Ammon's horn (tissue), 1 donor: ENCODE measurements around the gene EDN3.

Source experiments
- DNase-seq: peaks from one replicate; pipeline ENCODE4 v3.0.0-alpha.2; 2016; ENCODE audit warnings: low spot score

EDN3 gene

DNA sequence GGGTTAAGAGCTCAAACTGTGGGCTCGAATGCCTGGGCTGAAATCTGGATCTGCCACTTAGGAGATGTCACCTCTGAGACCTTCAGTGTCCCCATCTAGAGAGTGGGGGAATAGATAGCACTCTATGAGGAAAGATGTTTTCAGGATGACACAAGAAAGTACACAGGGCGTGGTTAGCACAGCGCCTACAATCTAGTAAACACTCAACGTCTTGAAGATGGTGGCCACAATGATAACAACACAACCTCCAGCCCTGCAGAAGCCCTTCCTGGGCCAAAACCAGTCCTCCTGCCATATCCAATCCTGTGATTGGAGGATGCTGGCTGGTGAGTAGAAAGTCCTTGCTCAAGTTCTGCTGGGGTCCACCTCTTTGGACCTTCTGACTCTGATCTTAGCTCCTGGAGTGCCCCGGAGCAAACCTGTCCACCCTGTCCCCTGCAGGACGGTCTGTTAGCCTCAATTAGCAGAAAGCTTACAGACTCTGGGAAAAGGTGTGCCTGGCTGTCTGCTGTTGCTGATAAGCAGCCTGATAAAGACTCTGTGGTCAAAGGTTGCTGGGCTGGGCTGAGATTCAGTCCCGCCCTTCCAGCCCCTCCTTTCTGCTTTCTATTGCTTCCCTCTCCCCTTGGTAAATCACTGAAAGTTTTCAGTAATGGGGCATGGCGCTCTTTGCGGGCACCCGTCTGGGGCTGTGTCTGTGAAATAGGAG lies 8.2 kb downstream of the EDN3 start:
- DNase-seq = no peak

DNA sequence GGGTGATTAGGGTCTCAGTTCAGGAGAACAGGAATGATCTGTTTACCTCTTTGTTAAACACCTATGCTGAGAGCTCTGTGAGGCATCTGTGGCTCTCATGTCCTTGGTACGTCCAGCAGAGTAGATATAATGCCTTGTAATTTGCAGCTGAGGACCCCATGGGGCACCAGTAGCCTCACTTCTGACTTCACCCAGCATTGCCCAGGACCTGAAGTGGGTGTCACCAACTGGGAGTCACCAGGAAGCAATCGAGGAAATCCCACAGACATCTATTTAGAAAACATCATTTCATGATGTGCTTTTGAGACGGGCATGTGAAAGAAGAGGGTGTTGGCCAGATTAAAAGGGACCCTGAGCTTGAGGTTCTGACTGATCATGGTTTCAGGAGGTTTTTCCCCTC lies 8.8 kb downstream of the EDN3 start:
- no peak for DNase-seq

DNA sequence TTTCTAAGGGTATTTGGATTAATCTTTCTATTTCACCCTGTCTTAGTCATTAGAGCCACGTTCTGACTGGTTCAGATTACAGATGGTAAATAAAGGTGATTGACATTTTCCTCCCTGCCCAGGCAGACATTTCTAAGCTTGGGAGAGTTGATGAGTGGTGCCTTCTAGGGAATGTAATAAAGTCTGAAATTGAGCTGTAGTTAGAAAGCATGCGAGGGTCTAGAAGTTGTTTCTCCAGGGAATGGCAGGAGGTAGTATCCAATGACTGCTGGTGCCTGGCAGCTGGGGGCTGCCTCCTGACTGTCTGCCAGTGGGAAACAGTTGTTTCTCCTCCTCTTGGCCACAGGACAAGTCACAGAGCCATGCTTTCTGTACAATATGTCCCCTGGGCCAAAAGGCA lies 14.6 kb downstream of the EDN3 start:
- no peak for DNase-seq

DNA sequence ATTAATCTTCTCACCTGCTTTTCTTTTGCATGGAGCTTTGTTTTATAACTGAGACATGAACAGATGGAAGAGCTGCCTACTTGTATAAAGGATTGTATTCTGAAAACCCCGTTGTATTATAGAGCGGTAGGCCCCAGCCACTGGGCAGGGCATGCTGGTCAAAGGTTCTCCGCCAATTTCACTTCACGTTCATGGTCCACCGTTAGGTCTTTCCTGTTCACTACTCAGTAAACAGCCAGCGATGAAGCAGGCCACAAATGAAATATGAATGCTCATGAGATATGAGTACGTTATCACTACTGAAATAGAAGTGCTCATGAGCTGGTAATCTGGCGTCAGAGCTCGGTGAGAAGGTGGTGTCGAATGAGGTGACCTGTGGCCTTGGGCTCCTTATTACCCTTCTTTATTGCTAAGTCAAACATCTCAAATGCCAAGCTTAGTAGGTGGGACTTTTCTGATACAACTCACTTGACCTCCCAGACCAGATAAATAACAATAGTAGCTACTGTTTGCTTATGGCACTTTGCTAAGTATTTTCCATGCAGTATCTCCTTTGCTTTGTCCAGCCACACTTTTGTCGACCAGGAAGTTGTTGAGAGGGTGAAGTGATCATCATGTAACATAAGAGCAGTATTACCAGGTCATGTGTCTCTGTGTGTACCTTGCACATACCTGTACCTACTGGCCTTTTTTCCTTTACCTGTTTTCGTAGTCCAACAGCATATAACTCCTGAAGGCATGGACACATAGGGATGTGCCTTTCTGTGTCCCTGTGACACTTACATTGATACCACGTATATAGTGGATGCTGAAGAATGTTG lies 16.7 kb downstream of the EDN3 start:
- DNase-seq = no peak

DNA sequence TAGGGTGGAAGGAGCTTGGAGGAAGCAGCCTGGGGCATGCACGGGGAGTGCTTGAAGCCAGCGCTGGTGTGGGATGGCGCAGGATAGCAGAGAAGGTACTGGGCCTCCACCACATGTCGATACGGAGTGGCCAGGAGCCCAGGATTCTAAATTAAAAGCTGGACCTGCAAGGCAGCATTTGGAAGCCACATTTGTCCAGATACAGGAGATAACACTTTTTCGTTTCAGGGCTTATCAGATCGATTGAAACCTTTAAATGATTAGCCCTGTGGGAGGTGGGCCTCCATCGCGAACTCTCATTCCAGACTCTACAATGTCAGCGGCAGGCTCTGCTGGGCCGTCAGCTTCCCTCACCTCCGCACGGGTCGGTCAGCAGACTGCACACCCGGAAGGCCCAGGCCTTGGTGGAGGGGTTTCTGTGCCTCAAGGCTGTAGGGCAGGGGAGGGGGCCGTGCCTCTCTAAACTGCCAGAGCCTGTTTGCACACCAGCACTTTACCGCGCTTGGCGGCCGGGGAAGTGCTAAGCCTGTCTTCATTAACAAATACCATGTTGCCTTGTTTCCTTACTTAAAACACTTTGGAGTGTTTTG lies 17.9 kb downstream of the EDN3 start:
- no peak for DNase-seq

DNA sequence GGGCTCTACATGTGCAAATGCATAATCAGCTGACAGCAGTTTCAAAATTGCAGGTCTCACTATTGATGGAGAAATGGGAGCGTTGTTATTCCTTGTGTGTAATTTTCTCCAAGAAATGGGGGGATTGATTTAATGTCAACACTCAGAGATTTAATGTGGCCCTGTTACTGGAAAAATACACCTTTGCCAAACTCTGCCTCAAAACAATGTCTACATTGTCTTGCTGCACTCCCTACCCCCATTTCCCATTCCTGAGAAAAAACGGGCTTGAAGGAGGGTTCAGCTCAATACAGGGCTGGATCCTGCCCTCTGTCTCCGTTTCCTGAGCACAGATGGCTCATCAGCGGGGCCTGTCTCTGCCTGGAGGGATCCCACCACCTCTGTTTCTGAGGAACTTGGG lies 18.4 kb downstream of the EDN3 start:
- DNase-seq = no peak

DNA sequence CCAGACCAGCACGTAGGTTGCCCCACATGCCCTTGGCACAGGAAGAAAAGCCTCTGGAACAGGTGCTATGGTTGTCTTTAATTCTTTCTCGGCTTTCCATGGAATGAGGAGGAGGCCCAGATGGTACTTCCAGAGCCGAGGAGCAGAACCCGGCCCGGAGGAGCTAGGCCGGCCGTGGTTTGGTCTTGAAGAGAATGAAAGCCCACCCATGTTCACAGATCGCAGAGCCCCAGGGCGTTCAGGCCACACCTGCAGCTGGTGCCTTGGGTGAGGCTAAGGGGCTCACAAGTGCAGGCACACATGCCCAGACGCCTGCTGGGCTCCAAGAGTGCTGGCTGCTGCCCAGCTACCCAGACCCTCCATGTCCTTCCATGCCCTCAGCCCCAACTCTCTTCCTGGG lies 20.0 kb downstream of the EDN3 start:
- no peak for DNase-seq

DNA sequence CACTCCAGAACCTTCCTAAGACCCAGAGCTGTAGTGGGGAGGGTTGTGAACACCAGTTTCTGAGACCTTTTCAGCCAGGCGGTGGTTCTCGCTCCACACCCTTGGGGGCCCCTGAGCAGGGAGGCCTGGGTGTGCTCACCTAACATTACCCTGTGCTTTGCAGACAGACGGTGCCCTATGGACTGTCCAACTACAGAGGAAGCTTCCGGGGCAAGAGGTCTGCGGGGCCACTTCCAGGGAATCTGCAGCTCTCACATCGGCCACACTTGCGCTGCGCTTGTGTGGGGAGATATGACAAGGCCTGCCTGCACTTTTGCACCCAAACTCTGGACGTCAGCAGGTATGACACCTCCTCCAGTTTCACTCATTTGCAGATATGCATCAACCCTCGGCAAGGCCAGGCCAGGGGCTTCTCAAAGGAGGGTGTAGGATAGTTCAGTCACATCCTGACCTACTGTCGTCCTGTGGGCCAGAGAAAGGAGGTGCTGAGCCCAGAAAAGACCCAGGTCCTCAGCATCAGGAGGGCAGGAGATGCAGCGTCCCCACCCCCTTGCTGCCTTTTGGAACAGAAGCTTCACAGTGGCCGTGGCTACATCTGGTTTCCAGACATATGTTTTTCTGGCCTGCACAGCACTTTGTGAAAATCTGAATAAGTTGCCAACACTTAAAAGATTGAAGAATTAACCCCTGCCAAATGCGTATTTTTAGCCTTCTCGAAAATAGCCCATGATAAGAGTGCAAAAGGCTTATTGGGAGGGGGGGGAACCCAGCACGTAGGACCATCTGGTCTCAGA lies 20.6 kb downstream of the EDN3 start:
- DNase-seq = no peak

DNA sequence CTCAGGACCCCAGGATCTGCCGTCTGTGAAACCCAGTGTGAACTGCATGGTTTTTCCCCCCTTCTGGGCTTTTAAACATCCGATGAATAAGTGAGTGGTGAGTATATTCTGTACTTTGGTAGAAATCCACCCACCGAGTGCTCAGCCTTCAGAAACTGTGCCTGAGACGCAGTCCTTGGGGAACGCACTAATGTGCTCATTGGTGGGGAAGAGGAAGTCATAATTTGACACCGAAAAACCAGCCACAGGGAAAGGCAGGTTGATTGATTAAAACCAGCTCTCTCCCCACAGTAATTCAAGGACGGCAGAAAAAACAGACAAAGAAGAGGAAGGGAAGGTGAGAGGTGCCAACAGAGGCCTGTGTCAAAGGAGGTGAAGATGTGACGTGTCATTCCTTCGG lies 21.7 kb downstream of the EDN3 start:
- no peak for DNase-seq

DNA sequence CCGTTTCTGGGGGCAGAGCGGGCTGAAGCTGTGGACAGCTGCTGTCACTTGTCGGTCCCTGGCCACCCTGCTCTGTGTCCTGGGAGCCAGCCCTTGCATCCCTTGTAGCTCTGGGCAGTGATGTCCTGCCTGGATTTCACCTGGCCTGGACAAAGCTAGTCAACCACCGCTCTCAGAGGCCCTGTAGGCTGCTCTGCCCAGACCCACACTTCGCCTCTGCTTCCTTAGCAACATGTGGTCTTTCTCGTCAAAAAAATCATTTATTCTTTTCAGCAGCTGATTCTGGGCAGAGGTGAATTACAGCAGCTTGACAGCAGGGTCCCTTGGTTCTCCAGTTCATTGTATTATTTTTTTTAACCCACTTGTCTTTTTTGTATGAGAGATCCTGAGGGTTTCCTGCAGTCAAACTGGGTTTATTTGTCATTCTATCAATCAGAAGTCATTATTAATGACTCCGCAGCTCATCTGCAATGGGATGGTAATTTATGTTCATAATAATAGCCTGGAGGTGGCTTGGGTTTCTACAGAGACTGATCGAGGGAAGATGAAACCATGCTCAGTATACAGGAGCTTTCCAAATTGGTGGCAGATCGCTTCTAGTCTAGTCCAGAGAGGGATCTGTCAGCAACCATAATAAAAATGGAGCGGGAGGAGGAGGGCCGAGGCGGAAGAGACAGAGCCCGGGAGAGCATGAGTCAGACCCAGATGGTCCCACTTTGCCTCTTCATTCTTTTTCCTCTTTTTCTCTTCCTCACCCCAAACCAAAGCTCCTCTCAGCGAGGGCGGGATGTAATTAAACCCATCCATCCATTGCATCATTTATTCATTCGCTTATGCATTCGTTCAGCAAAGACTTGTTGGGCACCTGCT lies 22.4 kb downstream of the EDN3 start:
- peak; percentile 54 for DNase-seq

DNA sequence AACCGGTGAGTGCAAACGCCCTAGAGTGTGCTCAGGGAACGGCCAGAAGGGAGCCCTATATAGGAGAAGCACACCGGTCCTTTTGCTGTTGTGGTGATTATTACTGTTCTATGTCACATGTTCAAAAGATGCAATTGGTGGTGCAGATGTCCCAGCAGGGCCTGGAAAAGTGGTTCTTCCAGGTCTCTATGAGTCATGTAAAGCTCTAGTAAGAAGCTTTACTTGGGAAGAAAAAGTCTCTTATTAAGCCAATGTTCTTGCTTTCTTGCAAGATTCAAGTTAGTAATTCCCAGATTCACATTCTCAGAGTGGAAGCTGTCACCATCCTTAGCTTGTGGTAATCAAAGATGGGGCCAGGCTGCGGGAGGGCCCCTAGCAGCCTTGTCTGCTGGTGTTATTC lies 23.3 kb downstream of the EDN3 start:
- DNase-seq = no peak

DNA sequence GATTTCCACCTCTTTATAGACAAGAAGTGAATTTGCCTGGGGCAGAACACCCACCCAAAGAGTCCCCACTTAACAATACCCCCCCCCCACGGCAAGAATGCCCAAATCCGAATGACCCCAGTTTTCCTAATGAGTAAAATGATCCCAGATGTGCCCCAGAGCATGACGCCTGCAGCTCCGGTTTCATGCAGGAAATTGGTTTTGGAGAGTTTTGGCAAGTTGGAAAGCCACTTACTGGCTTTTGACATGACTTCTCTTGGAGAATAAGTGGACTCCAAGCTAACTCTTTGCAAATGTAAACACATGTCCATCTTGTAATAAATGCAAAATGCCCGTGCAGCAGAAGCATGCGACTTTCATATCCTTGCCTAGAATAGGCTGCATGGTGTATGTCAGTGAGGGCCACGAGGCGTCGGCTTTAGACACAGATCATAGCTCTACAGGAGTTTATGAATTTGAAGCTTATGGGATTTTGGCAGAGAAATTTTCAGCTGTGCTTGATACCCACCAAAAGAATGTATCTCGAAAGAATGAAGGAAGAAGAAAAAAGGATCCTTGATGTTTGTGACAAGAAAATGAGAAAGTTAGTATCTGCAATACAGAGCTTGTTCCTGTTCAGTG lies 24.2 kb downstream of the EDN3 start:
- DNase-seq = no peak

DNA sequence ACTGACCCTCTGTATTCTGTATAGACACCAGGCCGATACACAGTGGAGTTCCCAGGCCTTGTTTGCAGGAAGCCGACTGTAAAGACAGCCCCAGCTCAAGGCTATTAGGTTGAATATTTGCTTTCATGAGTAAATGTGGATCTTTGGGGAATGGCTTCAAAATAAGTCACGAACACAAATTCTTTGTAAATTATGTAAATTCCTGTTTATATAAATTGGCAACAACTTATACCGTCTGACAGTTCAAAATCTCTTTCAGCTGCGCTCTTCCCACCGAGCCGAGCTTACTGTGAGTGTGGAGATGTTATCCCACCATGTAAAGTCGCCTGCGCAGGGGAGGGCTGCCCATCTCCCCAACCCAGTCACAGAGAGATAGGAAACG lies 24.7 kb downstream of the EDN3 start:
- DNase-seq = no peak

DNA sequence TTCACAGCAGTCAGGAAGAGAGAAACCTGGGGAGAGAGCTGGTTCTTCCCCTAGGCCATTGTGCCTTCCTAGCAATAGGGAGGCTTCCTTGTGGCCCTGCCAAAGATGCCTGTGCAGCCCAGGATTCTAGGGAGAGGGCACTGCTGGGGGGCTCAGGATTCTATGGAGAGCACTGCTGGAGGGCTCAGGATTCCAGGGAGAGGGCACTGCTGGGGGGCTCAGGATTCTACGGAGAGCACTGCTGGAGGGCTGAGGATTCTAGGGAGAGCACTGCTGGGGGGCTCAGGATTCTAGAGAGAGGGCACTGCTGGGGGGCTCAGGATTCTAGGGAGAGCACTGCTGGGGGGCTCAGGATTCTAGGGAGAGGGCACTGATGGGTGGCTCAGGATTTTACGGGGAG lies 25.8 kb downstream of the EDN3 start:
- no peak for DNase-seq

DNA sequence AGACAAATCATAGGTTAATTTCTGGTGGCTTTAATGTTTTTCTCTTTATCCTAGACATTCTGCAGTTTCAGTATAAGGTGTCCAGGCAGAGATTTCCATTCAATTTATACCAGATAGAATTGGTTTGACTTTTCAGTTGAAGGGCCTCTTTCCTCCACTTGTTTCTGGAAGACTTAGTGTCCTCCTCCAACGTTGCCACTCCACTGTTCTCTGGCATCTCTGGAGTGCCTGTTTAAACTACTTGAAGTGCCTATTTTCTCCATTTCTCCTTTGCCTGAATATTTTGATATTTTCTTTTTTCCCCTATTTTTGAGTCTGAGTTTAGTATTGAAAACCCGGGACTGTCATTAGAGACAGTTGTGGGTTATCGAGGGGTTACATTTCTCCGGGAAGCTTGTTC lies 27.7 kb downstream of the EDN3 start:
- no peak for DNase-seq

DNA sequence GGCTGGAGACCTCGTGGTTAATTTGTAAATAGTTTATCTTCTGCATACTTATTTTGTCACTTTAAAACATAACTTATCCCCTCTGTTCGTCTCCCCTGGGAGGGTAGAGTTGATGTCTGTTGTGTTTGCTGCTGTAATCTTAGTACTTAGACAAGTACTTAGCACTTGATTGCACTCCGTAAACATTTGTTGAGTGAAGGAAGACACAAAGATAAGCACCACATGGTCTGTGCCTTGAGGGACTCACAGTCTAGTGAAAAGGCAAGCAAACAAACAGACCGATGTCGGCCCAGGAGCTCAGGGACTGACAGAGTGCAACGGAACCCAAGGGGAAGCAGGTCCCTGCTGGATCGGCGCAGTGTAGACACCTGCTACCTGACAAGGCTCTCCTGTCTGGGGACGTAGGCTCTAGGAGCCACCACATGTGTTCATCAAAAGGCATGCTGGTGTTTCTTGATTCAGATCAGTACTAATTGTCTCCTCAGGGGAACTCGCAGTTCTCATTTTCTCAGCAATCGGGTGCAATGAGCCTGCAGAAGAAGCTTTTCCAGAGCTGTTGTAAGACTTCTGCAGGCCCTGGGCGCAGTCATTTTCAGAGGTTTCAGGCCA lies 31.4 kb downstream of the EDN3 start:
- DNase-seq = no peak

DNA sequence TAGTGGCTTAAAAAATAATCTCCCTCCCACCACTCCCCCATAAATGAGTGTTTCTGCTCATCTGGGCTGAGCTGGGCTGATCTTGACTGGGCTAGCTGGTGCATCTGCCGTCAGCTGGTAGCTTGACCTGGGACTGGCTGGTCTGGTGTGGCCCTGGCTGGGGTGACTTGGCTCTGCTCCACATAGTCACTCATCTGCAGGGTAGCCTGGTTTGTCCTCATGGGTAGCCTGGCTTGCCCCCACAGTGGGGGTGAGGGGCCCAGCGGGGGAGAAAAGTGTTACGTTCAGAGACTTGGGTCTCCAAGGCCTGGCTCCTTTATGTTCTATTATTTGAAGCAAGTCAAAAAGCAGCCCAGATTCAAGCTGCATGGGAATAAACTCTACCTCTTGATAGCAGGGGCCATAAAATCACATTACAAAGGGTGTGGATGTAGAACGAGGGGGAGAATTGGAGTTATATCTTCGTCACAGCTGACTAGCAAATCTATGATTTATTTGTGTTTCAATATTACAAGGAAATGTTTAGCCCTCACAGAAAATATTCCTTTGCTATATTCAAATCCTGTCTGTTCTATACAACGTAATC lies 32.9 kb downstream of the EDN3 start:
- no peak for DNase-seq

DNA sequence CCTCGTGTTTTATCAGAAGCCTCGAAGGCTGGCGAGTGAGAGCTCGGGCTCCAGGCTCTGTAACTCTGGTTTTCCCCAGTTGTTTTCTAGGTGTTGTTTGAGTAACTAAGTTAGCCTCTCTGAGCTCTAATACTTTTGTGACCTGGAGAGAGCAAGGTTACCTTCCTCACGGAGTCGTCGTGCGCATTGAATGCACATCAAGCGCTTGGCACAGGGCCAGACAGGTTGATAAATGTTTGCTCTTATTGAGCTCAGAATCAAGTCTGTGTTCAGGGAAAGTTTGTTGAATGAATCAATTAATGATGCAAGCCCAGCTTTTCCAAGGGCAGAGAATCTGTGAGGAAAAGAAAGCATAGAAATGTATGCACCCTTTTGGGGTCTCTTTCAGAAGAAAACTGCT lies 33.5 kb downstream of the EDN3 start:
- DNase-seq = no peak

DNA sequence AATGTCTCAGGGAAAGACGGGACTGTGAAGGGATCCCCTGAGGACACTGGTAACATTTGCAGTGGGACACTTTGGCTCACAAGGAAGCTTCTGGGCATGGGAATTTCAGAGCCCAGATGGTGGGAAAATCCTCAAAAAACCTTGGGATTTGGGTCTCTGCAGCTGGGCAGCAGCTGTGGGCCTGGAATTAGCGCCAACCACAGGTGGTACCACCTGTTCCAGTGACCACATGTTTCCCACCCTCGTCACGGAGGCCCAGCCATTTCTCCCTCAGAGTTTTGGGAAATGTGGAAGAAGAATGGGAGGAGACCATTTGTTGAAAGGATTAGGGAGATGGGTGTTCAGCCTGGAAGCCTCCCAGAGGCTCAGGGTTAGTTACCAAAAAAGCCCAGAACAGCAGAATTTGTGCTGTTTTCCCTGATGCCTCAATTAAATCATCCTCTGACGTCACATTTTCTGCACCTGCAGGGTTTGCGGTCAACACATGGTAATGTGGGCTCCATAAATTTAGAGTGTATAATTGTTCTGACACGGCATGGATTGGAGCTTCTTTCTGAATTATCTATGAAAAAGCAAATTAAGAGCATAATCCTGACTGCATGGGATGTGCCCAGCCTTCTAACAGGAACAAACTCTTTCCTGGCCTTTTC lies 34.4 kb downstream of the EDN3 start:
- no peak for DNase-seq

DNA sequence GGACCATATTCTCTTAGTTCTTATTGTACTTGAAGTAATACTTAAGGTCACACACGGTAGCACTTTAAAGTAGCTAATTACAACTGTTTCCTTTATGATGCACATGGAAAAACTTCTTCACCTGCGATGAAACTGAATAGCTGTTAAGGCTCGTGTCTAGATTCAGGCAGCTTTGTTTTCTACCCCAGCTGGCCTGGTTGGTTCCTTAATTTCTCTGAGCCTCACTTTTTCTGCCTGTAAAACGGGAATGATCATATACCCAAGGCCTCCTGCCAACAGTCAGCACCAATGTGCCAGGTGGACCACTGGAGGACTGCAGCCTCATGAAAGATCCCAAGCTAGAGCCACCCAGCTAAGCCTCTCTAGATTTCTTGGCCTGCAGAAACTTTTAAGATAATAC lies 35.0 kb downstream of the EDN3 start:
- DNase-seq = no peak
